Measurements from ENCODE around the gene DLX4.

Gene DLX4

DNA sequence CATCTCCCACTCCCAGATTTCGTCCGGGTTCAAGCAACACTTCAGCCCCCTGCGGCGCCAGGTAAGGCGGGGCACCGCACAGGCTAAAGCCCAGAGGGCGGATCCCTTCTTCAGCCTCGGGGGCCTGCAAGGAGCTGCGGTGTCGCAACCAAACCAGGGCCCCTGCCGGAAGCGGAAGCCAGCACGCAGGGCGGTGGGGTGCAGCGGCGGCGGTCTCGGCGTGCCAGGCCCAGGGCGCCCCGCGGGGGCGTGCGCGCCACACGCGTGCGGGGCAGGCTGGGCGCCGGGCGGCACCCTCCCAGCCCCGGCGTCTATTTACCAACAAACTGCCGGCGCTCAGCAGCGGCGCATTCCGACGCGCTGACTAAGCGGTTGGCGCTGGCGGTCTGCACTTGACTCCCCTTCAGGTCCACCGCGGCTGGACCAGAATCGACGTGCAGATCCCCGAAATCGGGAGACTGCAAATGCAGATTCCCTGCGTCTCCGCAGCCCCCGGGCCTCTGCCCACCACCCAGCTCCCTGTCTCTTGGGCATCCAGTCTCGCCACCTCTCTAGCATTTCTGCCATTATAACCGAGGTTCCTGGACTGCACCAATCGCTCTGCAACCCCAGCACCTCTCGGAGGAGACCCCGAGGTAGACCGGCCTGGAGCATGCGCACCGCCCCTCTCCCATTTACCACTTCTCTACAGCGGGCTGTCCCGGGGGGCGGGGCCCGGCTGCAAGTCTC is 421 bp upstream of the DLX4 start:
- DNase-seq (ENCODE audit: low read depth): no peak

- no peak for DNase-seq (ENCODE audit: low read depth)
These were observed 902 bp downstream of the DLX4 start for GRCh38 chr17:49969795-49970389.

DNA sequence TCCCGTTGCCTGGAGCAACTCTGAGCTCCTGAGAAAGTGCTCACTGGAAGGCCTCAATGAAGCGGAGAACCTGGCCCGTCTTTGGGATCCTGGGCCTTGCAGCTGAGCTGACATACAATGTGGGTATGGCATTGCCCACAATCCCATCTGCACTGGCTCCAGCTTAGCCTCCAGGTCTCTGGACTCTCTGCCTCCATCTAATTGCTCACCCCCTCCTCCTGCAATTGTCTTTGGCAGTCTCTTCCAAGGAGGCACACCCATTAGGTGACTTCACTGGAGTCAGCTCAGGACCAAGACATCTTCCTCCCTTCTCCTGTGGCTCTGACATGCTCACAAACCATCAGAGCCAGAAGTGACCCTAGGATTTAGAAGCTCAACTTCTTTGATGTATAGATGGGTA is 1.5 kb downstream of the DLX4 start:
- no peak for DNase-seq (ENCODE audit: low read depth)

DNA sequence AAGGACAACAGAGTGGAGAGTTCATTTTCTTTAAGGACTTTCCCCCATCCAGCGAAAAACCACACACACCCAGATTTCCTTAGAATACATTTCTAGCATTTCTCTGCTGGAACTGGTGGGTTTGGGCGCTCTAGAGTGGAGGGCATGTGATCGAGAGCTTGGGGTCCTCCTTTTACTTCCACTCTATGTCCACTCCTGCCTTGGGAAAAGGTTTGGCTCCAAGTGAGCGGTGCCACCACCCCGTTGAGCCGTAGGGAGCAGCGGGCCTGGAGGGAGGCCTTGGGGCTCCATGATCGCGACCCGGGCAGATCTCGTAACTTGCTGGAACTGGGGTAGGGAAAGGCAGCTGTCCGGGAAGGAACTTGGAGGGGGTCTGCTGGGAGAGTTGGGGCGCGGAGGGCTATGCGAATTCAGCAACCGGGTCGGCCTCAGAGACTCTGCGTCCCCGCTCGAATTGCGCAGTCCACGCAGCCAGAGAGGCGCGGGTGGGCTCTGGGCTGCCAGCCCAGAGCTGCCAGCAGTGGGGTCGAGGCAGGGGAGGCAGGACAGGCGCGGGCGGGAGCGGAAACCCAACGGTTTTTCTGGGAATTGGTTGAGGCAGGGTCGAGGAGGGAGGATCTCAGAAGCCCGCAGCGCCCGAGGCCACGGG is 2.3 kb downstream of the DLX4 start:
- no peak for DNase-seq (ENCODE audit: low read depth)

DNA sequence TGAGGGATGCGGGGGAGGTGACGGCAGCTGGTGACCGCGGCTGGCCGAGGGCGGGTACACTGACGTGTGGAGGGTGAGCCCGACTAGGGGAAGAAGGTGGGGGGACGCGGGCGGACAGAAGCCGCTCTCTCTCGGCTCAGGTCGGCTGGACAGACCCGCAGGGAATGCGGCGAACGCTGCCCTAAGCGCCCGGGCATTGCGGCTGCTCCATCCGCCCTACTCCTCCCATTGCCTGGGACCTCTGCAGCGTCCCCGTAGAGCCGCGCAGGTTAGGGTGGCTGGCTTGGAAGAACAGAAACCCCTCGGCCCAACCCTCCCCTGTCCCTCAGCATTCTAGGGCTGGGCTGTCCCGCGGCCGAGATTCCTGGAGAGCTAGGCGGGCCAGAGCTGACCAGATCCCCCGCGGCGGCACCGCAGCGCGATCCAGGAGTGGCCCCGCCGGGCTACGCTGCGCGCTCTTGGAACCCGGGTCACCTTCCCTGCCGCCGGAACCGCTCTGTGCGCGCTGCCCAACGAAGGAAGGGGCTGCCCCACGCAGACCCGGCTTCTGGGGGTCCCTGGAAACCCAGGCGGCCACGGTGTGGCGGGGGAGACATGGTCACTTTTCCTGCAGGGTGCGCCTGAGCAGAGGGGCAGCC is 3.0 kb downstream of the DLX4 start:
- DNase-seq (ENCODE audit: low read depth): no peak

DNA sequence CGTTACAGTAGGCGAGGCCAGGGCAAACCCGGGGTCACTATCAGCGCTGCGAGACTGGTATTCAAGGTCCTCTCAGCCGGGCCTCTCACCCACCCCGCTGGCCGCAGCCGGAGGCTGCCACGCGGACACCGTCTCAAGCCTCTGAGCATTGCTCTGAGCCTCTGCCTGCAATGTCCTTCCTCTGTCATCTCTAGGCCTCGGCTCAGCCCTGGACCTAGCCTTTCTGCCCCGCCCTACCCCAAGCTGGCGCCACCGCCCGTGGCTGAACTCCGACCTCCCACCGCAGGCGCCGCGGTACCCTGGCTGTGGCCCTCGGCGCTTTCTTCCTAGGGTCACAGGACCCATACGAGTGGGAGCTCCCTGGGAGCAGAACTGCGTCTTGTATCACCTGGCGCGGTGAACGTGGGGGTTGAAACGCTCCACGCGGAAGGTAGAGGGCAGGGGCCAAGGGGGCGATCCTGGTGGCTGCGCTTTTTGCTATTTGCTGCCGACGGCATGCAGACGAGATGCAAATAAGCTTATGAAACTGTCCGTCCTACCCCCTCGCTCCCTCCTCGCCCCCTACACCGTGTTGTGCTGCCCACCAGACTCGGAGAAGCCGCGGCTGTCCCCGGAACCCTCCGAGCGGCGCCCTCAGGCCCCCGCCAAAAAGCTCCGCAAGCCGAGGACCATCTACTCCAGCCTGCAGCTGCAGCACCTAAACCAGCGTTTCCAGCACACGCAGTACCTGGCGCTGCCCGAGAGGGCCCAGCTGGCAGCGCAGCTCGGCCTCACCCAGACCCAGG is 3.7 kb downstream of the DLX4 start:
- no peak for DNase-seq (ENCODE audit: low read depth)

DNA sequence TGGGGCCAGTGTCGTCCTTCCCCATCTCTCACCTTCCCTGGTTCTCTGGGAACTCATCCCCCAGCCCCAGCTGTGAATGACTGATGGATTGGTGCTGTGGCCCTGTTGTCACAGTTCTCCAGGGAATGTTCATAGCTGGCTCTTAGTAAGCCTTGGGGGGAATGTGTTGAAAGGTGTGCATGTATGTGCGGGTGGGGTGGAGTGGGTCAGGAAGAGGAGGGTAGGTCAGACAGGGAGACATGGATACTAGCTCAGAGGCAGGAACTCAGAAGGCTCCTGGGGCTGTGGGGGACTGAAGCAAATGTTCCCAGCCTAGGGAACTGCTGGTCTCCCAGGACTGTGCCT is 4.3 kb downstream of the DLX4 start:
- DNase-seq (ENCODE audit: low read depth): no peak

DNA sequence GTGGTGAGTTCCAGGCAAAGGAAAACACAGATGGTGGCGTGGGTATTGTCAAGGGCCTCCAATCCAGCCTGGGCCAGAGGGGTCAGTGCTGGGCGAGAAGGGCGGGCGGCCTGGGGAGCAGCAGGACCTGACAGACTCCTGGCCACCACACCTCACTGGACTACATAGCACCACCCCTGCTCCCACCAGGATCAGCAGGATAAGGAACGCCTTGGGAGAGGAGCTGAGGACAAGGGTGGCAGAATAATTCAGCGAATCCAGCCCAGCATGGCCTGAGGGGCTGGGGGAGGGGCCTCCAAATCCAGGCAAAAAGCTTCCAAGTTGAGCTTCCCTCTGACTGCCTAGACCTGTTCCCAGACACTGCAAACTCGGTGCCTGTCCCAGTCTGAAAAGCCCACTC is 6.5 kb downstream of the DLX4 start:
- DNase-seq (ENCODE audit: low read depth): no peak

DNA sequence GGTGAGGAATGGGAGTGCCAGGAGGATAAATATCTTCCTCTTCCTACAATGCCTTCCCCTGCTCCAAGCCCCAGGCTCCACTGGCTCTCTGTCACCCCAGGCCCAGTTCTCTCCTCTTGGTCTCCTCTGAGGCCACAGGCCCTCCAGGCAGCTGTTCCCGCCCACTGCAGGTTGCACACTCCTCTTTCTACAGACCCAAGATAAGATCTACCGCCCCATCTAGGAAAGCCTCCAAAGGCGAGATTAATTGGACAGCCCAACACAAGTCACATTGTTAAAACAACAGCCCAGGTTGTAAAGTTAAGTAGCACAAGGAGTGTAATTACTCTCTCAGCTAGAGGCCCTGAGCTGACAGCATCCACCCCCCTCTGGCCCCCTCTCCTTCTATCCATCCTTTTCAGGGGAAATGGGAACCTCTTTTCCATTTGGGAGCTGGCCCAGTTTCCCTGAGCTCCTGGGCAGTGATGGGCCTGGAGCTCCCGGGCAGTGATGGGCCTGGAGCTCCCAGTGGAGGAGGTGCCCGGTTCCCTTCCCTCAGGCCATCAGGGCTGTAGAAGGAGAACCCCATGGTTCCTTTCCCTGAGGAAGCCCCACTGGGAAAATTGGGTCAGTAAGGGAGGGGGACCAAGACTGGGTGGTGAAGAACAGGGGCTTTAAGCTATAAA is 7.3 kb downstream of the DLX4 start:
- DNase-seq (ENCODE audit: low read depth): no peak

GRCh38 chr17:49976828-49977202 is 7.8 kb downstream of the DLX4 start:
- no peak for DNase-seq (ENCODE audit: low read depth)

GRCh38 chr17:49977463-49978389 is 8.7 kb downstream of the DLX4 start:
- no peak for DNase-seq (ENCODE audit: low read depth)

DNA sequence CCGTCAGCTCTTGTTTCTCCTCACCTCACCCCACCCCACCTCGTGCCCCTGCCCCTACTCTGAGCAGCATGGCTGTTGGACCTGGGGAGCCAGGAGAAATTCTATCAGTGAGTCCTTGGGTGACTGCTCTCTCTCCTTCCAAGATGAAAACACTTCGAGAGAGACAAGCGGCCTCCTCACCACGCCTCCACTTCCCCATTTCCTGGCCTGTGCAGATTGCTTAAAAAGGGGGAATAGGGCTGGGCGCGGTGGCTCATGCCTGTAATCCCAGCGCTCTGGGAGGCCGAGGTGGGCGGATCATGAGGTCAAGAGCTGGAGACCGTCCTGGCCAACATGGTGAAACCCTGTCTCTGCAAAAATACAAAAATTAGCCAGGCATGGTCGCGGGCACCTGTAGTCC is 9.5 kb downstream of the DLX4 start:
- no peak for DNase-seq (ENCODE audit: low read depth)

DNA sequence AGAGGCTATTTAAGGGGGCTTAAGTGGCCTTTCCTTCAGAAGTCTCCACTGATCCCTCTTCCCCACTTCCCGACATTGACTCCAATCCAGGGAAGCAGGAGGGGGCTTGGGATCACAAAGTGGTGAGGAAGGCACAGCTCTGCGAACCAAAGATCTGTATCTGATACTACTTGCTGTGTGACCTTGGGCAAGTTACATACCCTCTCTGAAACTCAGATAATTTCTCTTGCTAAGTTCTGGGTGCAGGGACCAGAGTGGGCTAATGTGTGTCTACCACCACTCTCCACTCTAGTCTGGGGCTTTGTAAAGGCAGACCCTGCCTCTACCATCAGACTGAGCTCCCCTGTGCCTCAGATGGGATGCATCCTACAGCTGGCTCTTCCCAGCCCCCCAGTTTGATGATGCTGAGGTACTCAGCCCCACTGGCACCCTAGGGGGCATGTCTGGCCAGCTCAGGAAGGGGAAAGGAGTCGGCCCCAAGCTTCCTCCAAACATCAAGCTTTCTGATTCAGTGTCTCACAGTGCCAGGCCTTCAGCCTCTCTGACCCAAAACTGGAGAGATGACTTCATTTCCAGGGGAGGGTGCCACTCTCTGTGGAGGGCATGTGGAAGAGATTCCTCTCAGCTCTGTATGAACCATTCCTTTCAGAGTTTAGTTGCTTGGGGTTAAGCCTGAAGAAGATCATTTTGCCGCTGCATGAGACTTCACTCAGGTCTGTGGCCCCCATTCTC is 10.9 kb downstream of the DLX4 start:
- DNase-seq (ENCODE audit: low read depth): no peak

- DNase-seq (ENCODE audit: low read depth): no peak
These were observed 11.8 kb downstream of the DLX4 start for GRCh38 chr17:49980703-49981197.

DNA sequence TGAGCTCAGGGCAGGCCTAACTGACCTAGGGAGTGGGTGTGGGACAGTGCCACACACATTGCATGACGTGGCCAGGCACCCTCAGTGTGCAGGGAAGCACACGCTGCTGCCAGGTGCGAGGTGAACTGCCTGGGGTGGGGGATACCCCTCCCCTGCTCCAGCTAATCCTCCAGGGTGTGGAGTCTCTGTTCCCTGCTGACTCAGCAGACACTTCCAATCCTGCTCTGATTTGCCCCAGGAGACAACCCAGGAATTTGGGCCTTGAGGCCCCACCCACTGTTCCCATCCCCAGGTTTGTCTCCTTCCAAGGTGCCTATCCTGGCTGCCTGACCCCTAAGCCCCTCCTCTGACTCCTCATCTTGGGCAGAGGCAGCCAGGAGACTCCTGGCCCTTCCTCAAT is 15.3 kb downstream of the DLX4 start:
- no peak for DNase-seq (ENCODE audit: low read depth)

GRCh38 chr17:49984776-49985175 is 15.8 kb downstream of the DLX4 start:
- no peak for DNase-seq (ENCODE audit: low read depth)

DNA sequence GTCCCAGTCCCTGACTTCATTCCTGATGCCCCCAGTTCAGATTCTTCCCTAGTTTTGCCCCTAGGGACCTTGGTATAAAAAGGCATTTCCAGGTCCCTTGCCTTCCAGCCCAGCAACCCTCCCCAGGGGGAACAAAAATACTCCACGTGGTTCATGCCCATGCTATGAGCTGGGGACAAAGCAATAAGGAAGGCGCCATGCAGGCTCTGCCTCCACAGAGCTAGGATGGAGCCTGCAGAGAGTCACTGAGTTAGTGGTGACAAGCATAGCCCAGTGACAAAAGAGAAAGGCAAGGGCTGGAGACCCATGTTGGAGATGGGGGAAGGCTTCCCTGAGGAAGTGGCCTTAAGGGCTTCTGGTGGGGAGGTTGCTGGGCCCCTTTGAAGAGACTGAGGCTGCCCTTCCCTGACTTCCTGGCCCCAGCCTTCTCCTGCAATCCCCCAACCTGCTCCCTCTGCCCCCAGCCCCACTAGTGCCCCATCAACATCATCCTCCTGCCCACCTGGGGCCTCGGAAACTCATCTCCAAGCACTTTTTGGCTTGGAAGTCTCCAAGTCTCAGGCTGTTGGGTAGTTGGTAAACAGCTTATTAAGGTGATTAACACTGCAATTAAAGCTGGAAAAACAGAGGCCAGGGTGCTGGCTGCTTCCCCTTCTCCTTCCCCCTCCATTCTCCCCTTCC is 16.5 kb downstream of the DLX4 start:
- no peak for DNase-seq (ENCODE audit: low read depth)

- no peak for DNase-seq (ENCODE audit: low read depth)
These were observed 17.7 kb downstream of the DLX4 start for GRCh38 chr17:49986396-49987289.

- DNase-seq (ENCODE audit: low read depth): no peak
These were observed 18.2 kb downstream of the DLX4 start for GRCh38 chr17:49987290-49987585.
